K562 (cell line): ENCODE measurements around the gene TIAM1. TPM values are rescaled to one million over a fixed set of nuclear protein-coding genes. Genes with fewer than 3 reads are reported as not detected.

Experiments
- ATAC-seq: fragments of 200-7000 bp; cut with Tn5 transposase; 3 replicates; pipeline ENCODE4 v1.9.1; 2020; ENCODE audit warnings: moderate library complexity
- Bru-seq: library from RNA; stranded (reverse); fragments of 400-500 nt; gene quantifications from one replicate; lab custom pipeline; 2021; lab: Mats Ljungman, UMichigan
- BruChase-seq, 2 experiments: library from RNA; stranded (reverse); fragments of 400-500 nt; gene quantifications; one replicate each; lab custom pipeline; 2021; lab: Mats Ljungman, UMichigan
- BruUV-seq: library from RNA; stranded (reverse); fragments of 400-500 nt; replicated peaks from 2 replicates; lab custom pipeline; 2021; lab: Mats Ljungman, UMichigan
- CTCF ChIA-PET: fragments of 300-600 bp; formaldehyde crosslinking; extraction: SDS; loops from one replicate; lab custom pipeline; 2021; ENCODE audit warnings: low intra/inter-chr PET ratio; lab: Yijun Ruan, JAX
- POLR2A ChIA-PET: fragments of 300-600, 350-650 bp; sonication (Branson Sonifier 250); formaldehyde crosslinking; extraction: SDS; loops from one replicate; lab custom pipeline; 2021; ENCODE audit warnings: antibody characterized with exemption, inconsistent platforms; lab: Yijun Ruan, JAX
- DNase-seq, 4 experiments: peaks; one replicate each; pipeline versions ENCODE4 v3.0.0 to v3.0.0-alpha.2; 2011 to 2018; ENCODE audit warnings: low spot score in 3 of 4, mixed read lengths in 3 of 4; ENCODE audit errors: extremely low read depth in 1 of 4
- FAIRE-seq: peaks from 2 replicates; lab custom pipeline; 2011; peaks lifted over from hg19 to GRCh38; lab: Jason Lieb, UNC
- H2AFZ ChIP-seq: 2 replicates; pipeline ENCODE4 v1.6.0; 2011; ENCODE audit warnings: low read depth, low read length, control low read depth, inconsistent platforms
- H3K27ac ChIP-seq: fragments of 200-600 bp; 3 replicates; pipeline ENCODE4 v1.8.0; 2011; ENCODE audit warnings: low read depth, mild to moderate bottlenecking, control low read depth, inconsistent platforms, low read length, moderate library complexity, mixed read lengths; ENCODE audit errors: extremely low read depth
- H3K27me3 ChIP-seq, 2 experiments: fragments of 300-600 bp in 1 of 2; 2 replicates in 1 of 2; 3 replicates in 1 of 2; pipeline versions ENCODE4 v1.6.0 to v1.8.0; 2011; ENCODE audit warnings: inconsistent platforms in 2 of 2, low read length in 2 of 2, mild to moderate bottlenecking in 1 of 2, mixed read lengths in 1 of 2, moderate library complexity in 1 of 2; ENCODE audit not compliant: control insufficient read depth in 2 of 2, insufficient read depth in 2 of 2
- H3K36me3 ChIP-seq: fragments of 300-600 bp; 3 replicates; pipeline ENCODE4 v1.8.0; 2011; ENCODE audit warnings: mild to moderate bottlenecking, low read length, inconsistent platforms; ENCODE audit not compliant: control insufficient read depth, insufficient read depth
- H3K4me1 ChIP-seq, 2 experiments: fragments of 200-600 bp in 1 of 2; replicated peaks in 1 of 2; 2 replicates in 1 of 2; 3 replicates in 1 of 2; pipeline versions ENCODE4 v1.5.1 to v1.8.0; 2011; ENCODE audit warnings: inconsistent platforms in 2 of 2, low read length in 2 of 2, mild to moderate bottlenecking in 1 of 2, mixed read lengths in 1 of 2, moderate library complexity in 1 of 2; ENCODE audit not compliant: control insufficient read depth in 2 of 2, insufficient read depth in 2 of 2
- H3K4me2 ChIP-seq: 2 replicates; pipeline ENCODE4 v1.6.1; 2011; ENCODE audit warnings: low read length, control low read depth, inconsistent platforms, mixed read lengths; ENCODE audit not compliant: insufficient read depth
- H3K4me3 ChIP-seq: fragments of 200-600 bp; sonication (generic), shearing (Covaris generic); 2 replicates; pipeline ENCODE4 v1.5.1; 2016; ENCODE audit warnings: control low read depth, inconsistent platforms
- H3K79me2 ChIP-seq: fragments of 200-600 bp; 3 replicates; pipeline ENCODE4 v1.8.0; 2011; ENCODE audit warnings: low read length, inconsistent platforms; ENCODE audit not compliant: control insufficient read depth, insufficient read depth
- H3K9ac ChIP-seq, 2 experiments: 2 replicates each; pipeline versions ENCODE4 v1.6.0 to v1.6.1; 2011; ENCODE audit warnings: low read depth in 2 of 2, low read length in 2 of 2, control low read depth in 1 of 2, inconsistent platforms in 1 of 2, mild to moderate bottlenecking in 1 of 2, mixed read lengths in 1 of 2; ENCODE audit not compliant: insufficient read depth in 1 of 2
- H3K9me1 ChIP-seq: one replicate; pipeline ENCODE4 v1.6.0; 2011; ENCODE audit warnings: inconsistent platforms, mild to moderate bottlenecking, low read length, moderate library complexity; ENCODE audit not compliant: control insufficient read depth, insufficient read depth
- H3K9me3 ChIP-seq: replicated peaks from 2 replicates; pipeline ENCODE4 v1.5.1; 2011; ENCODE audit warnings: low read depth, low read length, inconsistent platforms; ENCODE audit not compliant: control insufficient read depth, insufficient read depth
- H4K20me1 ChIP-seq: replicated peaks from 2 replicates; pipeline ENCODE4 v1.6.1; 2011; ENCODE audit warnings: low read length, inconsistent platforms, mixed read lengths; ENCODE audit not compliant: control insufficient read depth, insufficient read depth
- HSF4 ChIP-seq: fragments of 250-450 bp; sonication (Bioruptor Pico); IDR thresholded peaks from 2 replicates; pipeline ENCODE4 v2.1.2; 2022; ENCODE audit warnings: mild to moderate bottlenecking, moderate library complexity, borderline replicate concordance
- NUFIP1 ChIP-seq: fragments of 450-650 bp; IDR thresholded peaks from 2 replicates; pipeline ENCODE4 v1.6.1; 2018; ENCODE audit not compliant: partially characterized antibody
- ZFP36 ChIP-seq: fragments of 150-350 bp; IDR thresholded peaks from 2 replicates; pipeline ENCODE4 v1.6.1; 2018; ENCODE audit warnings: low read length, low read depth; ENCODE audit not compliant: partially characterized antibody
- WGBS: fragments of 100-300 bp; shearing (Covaris generic); methylation state at CpG from one replicate; pipeline ENCODE4 v1.1.6; 2016; ENCODE audit warnings: low coverage, mixed read lengths; ENCODE audit not compliant: insufficient coverage; ENCODE audit errors: missing lambda C conversion rate; 5-methylcytosine and 5-hydroxymethylcytosine counted together
- in situ Hi-C: fragments of 300-500 bp; cut with MboI; formaldehyde crosslinking; loops from 4 replicates; pipeline ENCODE4 v1.15.0; 2018; ENCODE audit warnings: inconsistent platforms, mixed read lengths
- intact Hi-C: fragments of 100-400 bp; cut with micrococcal nuclease; formaldehyde crosslinking; loops from 2 replicates; pipeline ENCODE4 v1.14.2; 2022
- long read RNA-seq, 3 experiments: library from polyadenylated mRNA in 2 of 3; library from RNA in 1 of 3; unstranded in 2 of 3; stranded (forward) in 1 of 3; transcript quantifications; one replicate each; pipeline ENCODE4 v2.0.0, GENCODE V29; 2019 to 2022
- polyA minus RNA-seq, 3 experiments: library from RNA; depleted of rRNA, polyadenylated mRNA; stranded (reverse); fragments of >200 nt; gene quantifications; 2 replicates each; pipeline ENCODE4 v1.2.3, GENCODE V29; 2011
- polyA plus RNA-seq, 8 experiments: library from polyadenylated mRNA; depleted of rRNA in 4 of 8; stranded (reverse) in 5 of 8; unstranded in 3 of 8; fragments of >200 nt; fragmentation: Nextera tagmentation in 2 of 8; fragmentation: Illumina TruSeq in 1 of 8; extraction: Ambion mirVana in 2 of 8; extraction: Trizol in 1 of 8; gene quantifications; 2 replicates each; pipeline versions ENCODE4 v1.2.1 to v1.2.3, GENCODE V29; 2011 to 2014; ENCODE audit warnings: inconsistent platforms in 1 of 8, missing spikeins in 1 of 8
- total RNA-seq, 7 experiments: library from RNA; depleted of rRNA in 6 of 7; stranded (reverse); fragments of >200 nt in 6 of 7; fragmentation: Illumina TruSeq in 2 of 7; extraction: Trizol in 2 of 7; gene quantifications; 2 replicates each; pipeline versions ENCODE4 v1.2.1 to v1.2.3, GENCODE V29; 2011 to 2021; ENCODE audit warnings: low replicate concordance in 1 of 7
- TF ChIP-seq, protein P1 (sequence below): fragments of 450-650 bp; IDR thresholded peaks from 2 replicates; pipeline ENCODE4 v1.6.1; 2018; ENCODE audit not compliant: partially characterized antibody
- TF ChIP-seq, protein P2 (sequence below): sonication (generic); formaldehyde crosslinking; IDR thresholded peaks from 2 replicates; pipeline ENCODE4 v1.9.0; 2022; ENCODE audit warnings: mild to moderate bottlenecking, missing genetic modification reagents

The TIAM1 gene, protein sequence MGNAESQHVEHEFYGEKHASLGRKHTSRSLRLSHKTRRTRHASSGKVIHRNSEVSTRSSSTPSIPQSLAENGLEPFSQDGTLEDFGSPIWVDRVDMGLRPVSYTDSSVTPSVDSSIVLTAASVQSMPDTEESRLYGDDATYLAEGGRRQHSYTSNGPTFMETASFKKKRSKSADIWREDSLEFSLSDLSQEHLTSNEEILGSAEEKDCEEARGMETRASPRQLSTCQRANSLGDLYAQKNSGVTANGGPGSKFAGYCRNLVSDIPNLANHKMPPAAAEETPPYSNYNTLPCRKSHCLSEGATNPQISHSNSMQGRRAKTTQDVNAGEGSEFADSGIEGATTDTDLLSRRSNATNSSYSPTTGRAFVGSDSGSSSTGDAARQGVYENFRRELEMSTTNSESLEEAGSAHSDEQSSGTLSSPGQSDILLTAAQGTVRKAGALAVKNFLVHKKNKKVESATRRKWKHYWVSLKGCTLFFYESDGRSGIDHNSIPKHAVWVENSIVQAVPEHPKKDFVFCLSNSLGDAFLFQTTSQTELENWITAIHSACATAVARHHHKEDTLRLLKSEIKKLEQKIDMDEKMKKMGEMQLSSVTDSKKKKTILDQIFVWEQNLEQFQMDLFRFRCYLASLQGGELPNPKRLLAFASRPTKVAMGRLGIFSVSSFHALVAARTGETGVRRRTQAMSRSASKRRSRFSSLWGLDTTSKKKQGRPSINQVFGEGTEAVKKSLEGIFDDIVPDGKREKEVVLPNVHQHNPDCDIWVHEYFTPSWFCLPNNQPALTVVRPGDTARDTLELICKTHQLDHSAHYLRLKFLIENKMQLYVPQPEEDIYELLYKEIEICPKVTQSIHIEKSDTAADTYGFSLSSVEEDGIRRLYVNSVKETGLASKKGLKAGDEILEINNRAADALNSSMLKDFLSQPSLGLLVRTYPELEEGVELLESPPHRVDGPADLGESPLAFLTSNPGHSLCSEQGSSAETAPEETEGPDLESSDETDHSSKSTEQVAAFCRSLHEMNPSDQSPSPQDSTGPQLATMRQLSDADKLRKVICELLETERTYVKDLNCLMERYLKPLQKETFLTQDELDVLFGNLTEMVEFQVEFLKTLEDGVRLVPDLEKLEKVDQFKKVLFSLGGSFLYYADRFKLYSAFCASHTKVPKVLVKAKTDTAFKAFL (N-terminal part only)
- total RNA-seq (2011; cell fraction: chromatin; rRNA removed; ENCODE audit: low replicate concordance) = not detected in 2 replicates
- not detected in 2 replicates for total RNA-seq (2011; cell fraction: nucleolus; rRNA removed)
- not detected in 2 replicates for total RNA-seq (2011; cell fraction: nucleoplasm; rRNA removed)
- total RNA-seq (2014; rRNA removed) = not detected in 2 replicates
- total RNA-seq (2014; rRNA removed; fragmentation: Illumina TruSeq; extraction: Trizol) = not detected in 2 replicates
- total RNA-seq (2015; rRNA removed; fragmentation: Illumina TruSeq; extraction: Trizol) = not detected in 2 replicates
- 0.09 and 0.11 TPM in 2 replicates for total RNA-seq (2021)
- polyA plus RNA-seq (2011; rRNA removed) = 0.04 TPM in 1 of 2 replicates, not detected in the other
- polyA plus RNA-seq (2011; cell fraction: cytosol; rRNA removed) = 0.01 TPM in 1 of 2 replicates, not detected in the other
- 0.11 TPM in 1 of 2 replicates, not detected in the other for polyA plus RNA-seq (2011; cell fraction: nucleus; rRNA removed)
- 0.01 and 0.08 TPM in 2 replicates for polyA plus RNA-seq (2012)
- polyA plus RNA-seq (2014; fragmentation: Illumina TruSeq; extraction: Trizol) = not detected in 2 replicates
- not detected for polyA plus RNA-seq (2014; fragmentation: Nextera tagmentation; extraction: Ambion mirVana)
- not detected in 2 replicates for polyA plus RNA-seq (2014; rRNA removed)
- polyA minus RNA-seq (2011; rRNA and poly(A)+ RNA removed) = 0.12 TPM in 1 of 2 replicates, not detected in the other
- polyA minus RNA-seq (2011; cell fraction: cytosol; rRNA and poly(A)+ RNA removed) = not detected in 2 replicates
- not detected in 2 replicates for polyA minus RNA-seq (2011; cell fraction: nucleus; rRNA and poly(A)+ RNA removed)
- Bru-seq, nascent RNA = percentile 6 among the genes with signal in this experiment
- BruChase-seq, experiment 1, labeled RNA remaining after a 2-hour chase = percentile 9 among the genes with signal in this experiment
- BruChase-seq, experiment 2, labeled RNA remaining after a 6-hour chase = percentile 9 among the genes with signal in this experiment
- long read RNA-seq, experiment 1 = 0 reads
- long read RNA-seq, experiment 2 = 0 reads
- long read RNA-seq, experiment 3 = 0 reads

DNA sequence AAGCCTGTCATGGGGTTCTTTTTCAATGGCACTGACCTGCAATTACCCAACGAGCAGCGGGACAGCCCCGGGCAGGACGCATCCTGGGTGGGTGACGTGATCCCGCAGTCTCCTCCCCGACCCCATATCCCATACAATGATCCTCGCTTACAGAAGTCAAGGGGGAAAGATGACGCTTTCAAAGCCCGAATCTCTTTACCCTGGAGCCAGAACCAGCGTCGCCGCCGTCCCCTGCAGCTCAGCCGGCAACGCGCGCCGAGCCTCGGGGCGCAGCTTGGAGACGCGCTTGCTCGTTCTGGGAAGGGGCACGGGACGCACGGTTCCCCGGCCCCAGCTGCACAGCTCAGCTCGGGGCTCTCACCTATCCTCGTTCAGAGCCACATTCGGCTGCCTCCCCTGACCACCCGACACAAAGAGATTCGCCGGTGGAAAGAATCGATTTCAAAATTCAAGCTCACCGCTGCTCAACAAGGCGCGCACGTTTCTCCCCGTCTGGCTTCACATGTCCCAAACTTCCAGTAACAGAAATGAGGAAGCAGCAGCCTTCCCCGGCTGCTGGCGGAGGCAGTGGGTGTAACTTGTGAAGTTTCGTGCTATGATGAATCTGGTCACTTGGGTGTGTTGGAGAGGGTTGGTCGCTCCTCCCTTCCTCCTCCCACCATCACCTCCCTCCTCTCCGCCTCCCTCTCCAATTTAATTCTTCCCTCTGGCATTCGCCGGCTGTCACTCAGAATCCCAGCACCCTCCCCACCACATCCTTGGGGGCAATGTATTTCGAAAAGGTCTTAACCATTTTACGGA lies at the start of gene TIAM1:
TIAM1 (minus strand) TSS at position 582 of the 801 bp plus-strand sequence. CDS start 77,289 bp downstream, outside the sequence.
- H3K9me3 ChIP-seq = no peaks in the 10 kb centered on the region
- no peak for ATAC-seq
- no peaks in the 10 kb centered on the region for H3K9me1 ChIP-seq
- ChIA-PET POLR2A (interaction anchor here (0.9 kb wide), 1 partner anchor 8 kb away, joined by 4 read pairs; no protein-coding TSS in a partner anchor), CTCF (no interaction called here)
- 0 out of 5 replicates have a peak, but pooled peaks cover 0 to 3% of the 10 kb centered on the region in 2 experiments for H3K4me1 ChIP-seq
- H3K4me3 ChIP-seq = no peak within 1 kb of the TSS
- no peaks in the 10 kb centered on the region; the same call in 1 of the 2 replicates for H4K20me1 ChIP-seq
- no TSS peak for BruUV-seq
- H3K36me3 ChIP-seq = no peaks in the 10 kb centered on the region
- H3K9ac ChIP-seq = no peak within 1 kb of the TSS
- H3K4me2 ChIP-seq = no peak within 1 kb of the TSS
- H3K27me3 ChIP-seq = peaks cover 18 to 23% of the 10 kb centered on the region in 2 experiments; a peak in 4 of 5 replicates
- H2AFZ ChIP-seq = no peak within 1 kb of the TSS
- H3K27ac ChIP-seq = no peak within 1 kb of the TSS
- WGBS = 2% methylated on average over 48 of the region's 49 CpGs
- intact Hi-C loops = loop anchor here (10.0 kb wide), 1 partner anchor 241 kb away; no protein-coding TSS in a partner anchor
- no peak for DNase-seq
- in situ Hi-C loops = no loop called here
- FAIRE-seq = no peak
- no peaks in the 10 kb centered on the region for H3K79me2 ChIP-seq
- TF ChIP-seq HSF4 (CRISPR knock-in tag) (no peak), NUFIP1 (no peak), ZFP36 (no peak)
- TF ChIP-seq, protein P1, sequence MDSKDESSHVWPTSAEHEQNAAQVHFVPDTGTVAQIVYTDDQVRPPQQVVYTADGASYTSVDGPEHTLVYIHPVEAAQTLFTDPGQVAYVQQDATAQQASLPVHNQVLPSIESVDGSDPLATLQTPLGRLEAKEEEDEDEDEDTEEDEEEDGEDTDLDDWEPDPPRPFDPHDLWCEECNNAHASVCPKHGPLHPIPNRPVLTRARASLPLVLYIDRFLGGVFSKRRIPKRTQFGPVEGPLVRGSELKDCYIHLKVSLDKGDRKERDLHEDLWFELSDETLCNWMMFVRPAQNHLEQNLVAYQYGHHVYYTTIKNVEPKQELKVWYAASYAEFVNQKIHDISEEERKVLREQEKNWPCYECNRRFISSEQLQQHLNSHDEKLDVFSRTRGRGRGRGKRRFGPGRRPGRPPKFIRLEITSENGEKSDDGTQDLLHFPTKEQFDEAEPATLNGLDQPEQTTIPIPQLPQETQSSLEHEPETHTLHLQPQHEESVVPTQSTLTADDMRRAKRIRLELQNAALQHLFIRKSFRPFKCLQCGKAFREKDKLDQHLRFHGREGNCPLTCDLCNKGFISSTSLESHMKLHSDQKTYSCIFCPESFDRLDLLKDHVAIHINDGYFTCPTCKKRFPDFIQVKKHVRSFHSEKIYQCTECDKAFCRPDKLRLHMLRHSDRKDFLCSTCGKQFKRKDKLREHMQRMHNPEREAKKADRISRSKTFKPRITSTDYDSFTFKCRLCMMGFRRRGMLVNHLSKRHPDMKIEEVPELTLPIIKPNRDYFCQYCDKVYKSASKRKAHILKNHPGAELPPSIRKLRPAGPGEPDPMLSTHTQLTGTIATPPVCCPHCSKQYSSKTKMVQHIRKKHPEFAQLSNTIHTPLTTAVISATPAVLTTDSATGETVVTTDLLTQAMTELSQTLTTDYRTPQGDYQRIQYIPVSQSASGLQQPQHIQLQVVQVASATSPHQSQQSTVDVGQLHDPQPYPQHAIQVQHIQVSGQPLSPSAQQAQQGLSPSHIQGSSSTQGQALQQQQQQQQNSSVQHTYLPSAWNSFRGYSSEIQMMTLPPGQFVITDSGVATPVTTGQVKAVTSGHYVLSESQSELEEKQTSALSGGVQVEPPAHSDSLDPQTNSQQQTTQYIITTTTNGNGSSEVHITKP = no peak
- TF ChIP-seq, protein P2, sequence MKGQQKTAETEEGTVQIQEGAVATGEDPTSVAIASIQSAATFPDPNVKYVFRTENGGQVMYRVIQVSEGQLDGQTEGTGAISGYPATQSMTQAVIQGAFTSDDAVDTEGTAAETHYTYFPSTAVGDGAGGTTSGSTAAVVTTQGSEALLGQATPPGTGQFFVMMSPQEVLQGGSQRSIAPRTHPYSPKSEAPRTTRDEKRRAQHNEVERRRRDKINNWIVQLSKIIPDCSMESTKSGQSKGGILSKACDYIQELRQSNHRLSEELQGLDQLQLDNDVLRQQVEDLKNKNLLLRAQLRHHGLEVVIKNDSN (CRISPR knock-in tag) = no peak
